ENCODE measurements around the gene CD40LG.

- TF ChIP-seq EZH2 (IDR thresholded peaks at IDR 0.05; ENCODE audit: insufficient read depth, poor library complexity, severe bottlenecking) (no peak), EZH2phosphoT487 (IDR thresholded peaks at IDR 0.05; ENCODE audit: insufficient read depth, low read depth) (no peak)
Measured at GRCh38 chrX:136674270-136674985, 26.5 kb downstream of the CD40LG start.
